Body of pancreas (tissue), 4 donors: ENCODE measurements around the gene G3BP2. TPM values are rescaled to one million over a fixed set of nuclear protein-coding genes. Genes with fewer than 3 reads are reported as not detected.
A peak's percentile ranks its signal among the peaks of the same experiment; 100 is the strongest.
"Not testable (repeated sequence)": the region's sequence is repeated elsewhere in the genome, so short reads cannot be mapped to it uniquely, and the experiment has no call there.

Experiments
- ATAC-seq: fragments of 150-250 bp; one replicate; pipeline ENCODE4 v1.9.1; 2016
- DNase-seq, 4 donors: peaks; one replicate each; pipeline ENCODE4 v3.0.0-alpha.2; 2019
- H3K27ac ChIP-seq, 4 donors: fragments of 200-600 bp; sonication (generic); 1 replicate in 3 of 4; 2 replicates in 1 of 4; pipeline versions ENCODE4 v1.5.1 to v1.6.1; 2016 to 2019; ENCODE audit warnings: mild to moderate bottlenecking in 1 of 4, mixed read lengths in 1 of 4, moderate library complexity in 1 of 4
- H3K27me3 ChIP-seq, 2 donors: fragments of 200-600 bp; sonication (generic); one replicate each; pipeline ENCODE4 v1.6.0; 2016; ENCODE audit warnings: mild to moderate bottlenecking in 1 of 2
- H3K36me3 ChIP-seq, 2 donors: fragments of 200-600 bp; sonication (generic); replicated peaks in 1 of 2; 2 replicates each; pipeline ENCODE4 v1.5.1; 2016; ENCODE audit warnings: low read depth in 2 of 2; ENCODE audit not compliant: insufficient read depth in 1 of 2
- H3K4me1 ChIP-seq: fragments of 200-600 bp; sonication (generic); one replicate; pipeline ENCODE4 v1.6.0; 2016
- H3K4me3 ChIP-seq, 2 donors: fragments of 200-600 bp; sonication (generic); 1 replicate in 1 of 2; 2 replicates in 1 of 2; pipeline ENCODE4 v1.5.1; 2016 to 2019
- H3K9me3 ChIP-seq, 3 donors: fragments of 200-600 bp; sonication (generic); 1 replicate in 2 of 3; 2 replicates in 1 of 3; pipeline ENCODE4 v1.5.1; 2016
- POLR2A ChIP-seq, 3 donors: fragments of 450-650 bp; IDR thresholded peaks; one replicate each; pipeline ENCODE4 v1.6.1; 2016; ENCODE audit warnings: antibody characterized with exemption in 3 of 3, mild to moderate bottlenecking in 2 of 3
- WGBS, 2 donors: methylation state at CpG; one replicate each; pipeline ENCODE4 v1.1.5; 2017; 5-methylcytosine and 5-hydroxymethylcytosine counted together
- intact Hi-C: fragments of 100-400 bp; cut with DNase I; formaldehyde crosslinking; loops from one replicate; pipeline ENCODE4 v1.15.1; 2023
- total RNA-seq, 2 donors: library from RNA; depleted of rRNA; stranded (reverse); fragments of >200 nt; gene quantifications; one replicate each; pipeline ENCODE4 v1.1.0, GENCODE V29; 2016
- TF ChIP-seq, protein P1 (sequence below), 7 experiments: fragments of 450-650 bp in 4 of 7; fragments of 200-600 bp in 3 of 7; sonication (generic) in 3 of 7; IDR thresholded peaks; one replicate each; pipeline ENCODE4 v1.5.1; 2016 to 2019; ENCODE audit warnings: antibody characterized with exemption in 7 of 7

The G3BP2 gene
- total RNA-seq = 10 to 100 TPM; 29.7 to 65.6 TPM

DNA sequence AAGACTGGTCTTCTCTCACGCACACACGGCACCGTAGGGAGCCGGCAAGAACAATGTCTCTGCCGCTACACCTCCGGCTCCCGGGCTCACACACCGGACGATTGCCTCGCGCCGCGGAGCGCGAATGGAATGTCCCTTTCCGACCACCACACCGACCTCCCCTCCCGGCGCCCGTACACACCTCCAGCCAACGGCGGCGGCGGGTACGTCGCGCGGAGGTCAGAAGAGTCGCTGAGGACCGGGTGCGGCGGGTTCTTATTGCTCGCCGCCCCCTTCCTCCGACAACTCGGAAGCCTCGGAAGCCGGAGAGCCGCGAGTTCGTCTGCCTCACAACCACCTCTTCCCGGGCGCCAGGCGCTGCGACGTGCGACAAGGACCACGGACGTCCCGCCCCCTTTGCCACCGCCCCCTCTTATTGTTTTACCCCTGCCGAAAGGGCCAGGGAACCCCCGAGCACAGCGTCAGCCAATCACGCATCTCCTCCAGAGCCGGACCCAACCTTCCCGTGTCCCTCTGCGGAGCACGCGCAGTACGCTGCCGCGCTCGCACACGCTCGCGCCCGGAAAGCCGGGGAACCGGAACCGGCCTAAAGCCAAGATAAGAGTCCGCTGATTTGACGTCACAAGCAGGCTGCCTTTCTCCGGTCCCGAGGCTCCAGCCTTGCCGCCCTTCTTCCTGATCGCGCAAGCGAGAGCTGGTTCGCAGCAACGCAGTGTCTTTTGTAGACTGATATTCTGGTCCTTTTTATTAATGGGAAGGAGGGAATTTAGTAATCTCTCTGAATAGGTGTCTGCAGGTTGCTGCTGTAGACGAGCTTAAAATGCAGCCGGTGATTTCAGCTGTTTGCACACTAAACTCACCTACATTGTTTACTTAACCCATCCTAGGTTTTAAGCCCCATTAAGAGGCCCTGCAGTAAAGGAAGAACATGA lies at the start of gene G3BP2:
TSS of gene G3BP2 (minus strand) at position 385 of the 932 bp plus-strand sequence. CDS start 11,386 bp downstream, outside the sequence.
- Histone ChIP-seq H3K9me3 (no peaks in the 10 kb centered on the region), H3K27ac (peak within 1 kb of the TSS; percentile 88 to 96 (median 92)), H3K36me3 (no peaks in the 10 kb centered on the region), H3K4me1 (peaks cover 33% of the 10 kb centered on the region), H3K27me3 (no peaks in the 10 kb centered on the region), H3K4me3 (peak within 1 kb of the TSS; percentile 75 to 93)
- intact Hi-C loops = loop anchor here (10.0 kb wide), 1 partner anchor 52 kb away; the partner anchor contains the start of gene USO1
- WGBS, 2 donors = 0 to 1% methylated on average over 14 to 73 of the region's 83 CpGs
- peak; percentile 91 to 97 (median 97) for TF ChIP-seq POLR2A (IDR thresholded peaks at IDR 0.05)
- TF ChIP-seq, protein P1, sequence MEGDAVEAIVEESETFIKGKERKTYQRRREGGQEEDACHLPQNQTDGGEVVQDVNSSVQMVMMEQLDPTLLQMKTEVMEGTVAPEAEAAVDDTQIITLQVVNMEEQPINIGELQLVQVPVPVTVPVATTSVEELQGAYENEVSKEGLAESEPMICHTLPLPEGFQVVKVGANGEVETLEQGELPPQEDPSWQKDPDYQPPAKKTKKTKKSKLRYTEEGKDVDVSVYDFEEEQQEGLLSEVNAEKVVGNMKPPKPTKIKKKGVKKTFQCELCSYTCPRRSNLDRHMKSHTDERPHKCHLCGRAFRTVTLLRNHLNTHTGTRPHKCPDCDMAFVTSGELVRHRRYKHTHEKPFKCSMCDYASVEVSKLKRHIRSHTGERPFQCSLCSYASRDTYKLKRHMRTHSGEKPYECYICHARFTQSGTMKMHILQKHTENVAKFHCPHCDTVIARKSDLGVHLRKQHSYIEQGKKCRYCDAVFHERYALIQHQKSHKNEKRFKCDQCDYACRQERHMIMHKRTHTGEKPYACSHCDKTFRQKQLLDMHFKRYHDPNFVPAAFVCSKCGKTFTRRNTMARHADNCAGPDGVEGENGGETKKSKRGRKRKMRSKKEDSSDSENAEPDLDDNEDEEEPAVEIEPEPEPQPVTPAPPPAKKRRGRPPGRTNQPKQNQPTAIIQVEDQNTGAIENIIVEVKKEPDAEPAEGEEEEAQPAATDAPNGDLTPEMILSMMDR (IDR thresholded peaks at IDR 0.05) = peak in 1 of 7 experiments; percentile 12
- ATAC-seq (peak; percentile 99), DNase-seq (peak; percentile 98 to 99 (median 98))

DNA sequence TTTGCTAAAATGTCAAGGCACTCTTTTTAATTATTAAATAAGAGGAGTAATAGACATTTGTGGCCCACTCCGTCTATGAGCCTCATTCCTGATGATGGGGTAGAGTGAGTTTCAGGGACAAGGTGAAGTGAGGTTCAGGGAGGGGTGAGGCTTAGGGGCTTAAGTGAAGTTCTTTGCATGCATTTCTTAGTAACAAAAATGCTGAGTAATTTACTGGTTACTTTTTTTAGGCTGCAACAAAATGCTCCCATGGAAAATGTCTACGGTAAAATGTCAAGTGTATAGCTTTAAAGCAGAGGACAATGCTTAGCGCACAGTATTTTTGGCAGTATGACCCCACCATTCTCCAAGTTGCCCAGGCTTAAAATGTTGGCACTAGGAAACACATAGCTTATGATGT lies 49.2 kb upstream of the G3BP2 start:
- DNase-seq = no peak
- TF ChIP-seq, protein P1 (IDR thresholded peaks at IDR 0.05) = no peak
- no peak for TF ChIP-seq POLR2A (IDR thresholded peaks at IDR 0.05)
- ATAC-seq = no peak
- intact Hi-C loops = loop anchor here (10.0 kb wide), 1 partner anchor 48 kb away; the partner anchor contains the start of gene G3BP2
- H3K36me3 ChIP-seq = no peaks in the 10 kb centered on the region
- WGBS, 2 donors = 53 to 65% methylated on average over 3 of the region's 3 CpGs
- no peaks in the 10 kb centered on the region for H3K27me3 ChIP-seq
- no peak overlapping the region for H3K27ac ChIP-seq
- H3K4me3 ChIP-seq = no peak overlapping the region
- H3K4me1 ChIP-seq = peaks cover 25% of the 10 kb centered on the region
- no peaks in the 10 kb centered on the region for H3K9me3 ChIP-seq

DNA sequence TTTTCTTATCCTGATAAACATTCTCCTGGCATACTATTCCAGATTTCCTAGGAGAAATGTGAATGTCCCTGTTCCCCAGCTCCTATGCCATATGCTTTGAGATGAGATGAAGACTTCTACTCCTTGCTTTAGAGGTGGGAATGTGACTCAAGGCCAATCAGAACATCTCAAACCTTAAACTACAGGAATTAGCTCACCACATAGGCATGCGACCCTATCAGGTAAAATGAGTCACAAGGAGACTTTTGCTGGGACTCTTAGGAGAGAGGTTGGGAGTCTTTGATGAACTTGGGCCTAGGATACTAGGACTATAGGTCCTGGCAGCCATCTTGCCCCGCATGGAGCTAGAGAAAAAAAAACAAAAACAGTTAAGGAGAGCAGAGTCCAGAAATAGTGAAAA lies 45.3 kb upstream of the G3BP2 start:
- H3K27ac ChIP-seq = no peak overlapping the region
- intact Hi-C loops = no loop called here
- H3K27me3 ChIP-seq = no peaks in the 10 kb centered on the region
- peaks cover 22% of the 10 kb centered on the region for H3K4me1 ChIP-seq
- no peaks in the 10 kb centered on the region for H3K9me3 ChIP-seq
- H3K4me3 ChIP-seq = no peak overlapping the region
- H3K36me3 ChIP-seq = no peaks in the 10 kb centered on the region
- TF ChIP-seq POLR2A (IDR thresholded peaks at IDR 0.05) = no peak
- TF ChIP-seq, protein P1 (IDR thresholded peaks at IDR 0.05) = no peak
- 73 to 82% methylated on average over 2 of the region's 2 CpGs for WGBS, 2 donors
- no peak for ATAC-seq
- DNase-seq = no peak

DNA sequence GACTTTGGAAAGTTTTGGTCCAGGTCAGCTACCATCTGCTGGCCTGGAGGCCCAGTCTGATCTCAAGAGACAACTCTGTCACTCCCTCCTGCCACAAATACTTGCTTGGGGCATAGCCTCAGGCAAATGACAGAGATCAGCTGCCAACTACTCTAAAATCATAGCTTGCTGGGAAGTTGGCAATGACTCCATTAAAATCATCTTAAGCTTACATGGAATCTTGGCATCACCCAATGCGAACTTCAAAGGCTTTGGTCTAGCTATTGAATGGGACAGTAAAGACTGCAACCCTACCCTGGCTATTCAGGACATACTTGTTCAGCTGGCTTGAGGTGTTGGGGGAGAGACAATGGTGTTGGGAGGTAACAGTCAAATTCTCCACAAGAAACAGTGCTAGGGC lies 44.2 kb upstream of the G3BP2 start:
- WGBS, 2 donors = 71 to 87% methylated on average over 1 of the region's 1 CpG

DNA sequence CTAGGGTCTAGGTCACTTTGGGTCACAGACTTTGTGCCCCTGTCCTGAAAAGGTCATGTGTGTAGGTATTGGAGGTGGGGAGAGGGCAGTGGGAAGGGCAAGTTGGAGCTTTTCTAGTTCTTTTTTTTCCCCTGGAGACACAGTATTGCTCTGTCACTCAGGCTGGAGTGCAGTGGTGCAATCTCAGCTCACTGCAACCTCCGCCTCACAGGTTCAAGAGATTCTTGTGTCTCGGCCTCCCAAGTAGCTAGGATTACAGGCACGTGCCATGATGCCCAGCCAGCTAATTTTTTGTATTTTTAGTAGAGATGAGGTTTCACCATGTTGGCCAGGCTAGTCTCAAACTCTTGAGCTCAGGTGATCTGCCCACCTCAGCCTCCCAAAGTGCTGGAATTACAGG lies 42.8 kb upstream of the G3BP2 start:
- peaks cover 14% of the 10 kb centered on the region for H3K4me1 ChIP-seq
- ATAC-seq, H3K27me3 ChIP-seq, H3K4me3 ChIP-seq, H3K36me3 ChIP-seq, DNase-seq, H3K9me3 ChIP-seq, intact Hi-C loops, H3K27ac ChIP-seq: not testable (repeated sequence)
- 87 to 92% methylated on average over 2 to 3 of the region's 3 CpGs for WGBS, 2 donors

More for the DNA sequence above, 44.2 kb upstream of the G3BP2 start:
- Histone ChIP-seq H3K36me3 (no peaks in the 10 kb centered on the region), H3K27ac (no peak overlapping the region), H3K9me3 (no peaks in the 10 kb centered on the region), H3K27me3 (no peaks in the 10 kb centered on the region), H3K4me1 (peaks cover 14% of the 10 kb centered on the region), H3K4me3 (no peak overlapping the region)
- TF ChIP-seq POLR2A (IDR thresholded peaks at IDR 0.05) = no peak
- TF ChIP-seq, protein P1 (IDR thresholded peaks at IDR 0.05) = no peak
- DNase-seq (no peak), ATAC-seq (no peak)
- intact Hi-C loops = no loop called here
